ENCODE measurements around the gene LRIG1.

DNA sequence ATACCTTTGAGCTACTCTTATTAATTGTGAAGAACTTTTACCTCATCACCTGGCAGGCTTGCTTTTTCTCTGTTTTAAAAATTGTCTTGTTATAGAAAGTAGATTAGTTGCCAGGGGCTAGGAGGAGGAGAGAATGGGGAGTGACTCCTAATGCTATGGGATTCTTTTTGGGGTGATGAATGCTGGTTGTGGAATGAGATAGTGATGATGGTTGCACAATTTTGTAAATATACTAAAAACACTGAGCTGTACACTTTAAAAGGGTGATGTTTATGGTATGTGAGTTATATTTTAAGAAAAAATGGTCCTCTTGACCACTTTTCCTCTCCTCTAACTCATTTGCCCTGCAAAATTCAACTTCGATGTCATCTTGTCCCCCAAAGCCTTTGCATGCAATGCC is 31.8 kb upstream of the LRIG1 start:
- no peak for TF ChIP-seq CTCF (IDR thresholded peaks at IDR 0.05)
- TF ChIP-seq POLR2A (IDR thresholded peaks at IDR 0.05; ENCODE audit: low read depth) = no peak
- TF ChIP-seq POLR2AphosphoS5 (IDR thresholded peaks at IDR 0.05) = no peak
- no peak for TF ChIP-seq EP300 (IDR thresholded peaks at IDR 0.05)
